NCI-H2029 (cell line): ENCODE results near the gene ERFE.

ENCODE experiments used
- DNase-seq: peaks from one replicate; lab custom pipeline; 2025; lab: John Stamatoyannopoulos, UW

Gene ERFE

DNA sequence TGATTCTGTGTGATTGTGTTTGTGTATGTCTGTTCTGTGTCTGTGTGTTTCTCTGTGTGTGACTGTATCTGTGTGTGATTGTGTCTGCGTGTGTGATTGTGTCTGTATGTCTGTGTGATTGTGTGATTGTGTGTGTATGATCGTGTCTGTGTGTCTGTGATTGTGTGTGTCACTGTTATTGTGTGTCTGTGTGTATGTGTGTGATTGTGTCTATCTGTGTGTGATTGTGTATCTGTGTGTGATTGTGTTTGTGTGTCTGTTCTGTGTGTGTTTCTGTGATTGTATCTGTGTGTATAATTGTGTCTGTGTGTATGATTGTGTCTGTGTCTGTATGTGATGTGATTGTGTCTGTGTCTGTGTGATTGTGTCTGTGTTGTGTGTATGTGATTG lies 32.0 kb upstream of the ERFE start:
- DNase-seq = no peak

DNA sequence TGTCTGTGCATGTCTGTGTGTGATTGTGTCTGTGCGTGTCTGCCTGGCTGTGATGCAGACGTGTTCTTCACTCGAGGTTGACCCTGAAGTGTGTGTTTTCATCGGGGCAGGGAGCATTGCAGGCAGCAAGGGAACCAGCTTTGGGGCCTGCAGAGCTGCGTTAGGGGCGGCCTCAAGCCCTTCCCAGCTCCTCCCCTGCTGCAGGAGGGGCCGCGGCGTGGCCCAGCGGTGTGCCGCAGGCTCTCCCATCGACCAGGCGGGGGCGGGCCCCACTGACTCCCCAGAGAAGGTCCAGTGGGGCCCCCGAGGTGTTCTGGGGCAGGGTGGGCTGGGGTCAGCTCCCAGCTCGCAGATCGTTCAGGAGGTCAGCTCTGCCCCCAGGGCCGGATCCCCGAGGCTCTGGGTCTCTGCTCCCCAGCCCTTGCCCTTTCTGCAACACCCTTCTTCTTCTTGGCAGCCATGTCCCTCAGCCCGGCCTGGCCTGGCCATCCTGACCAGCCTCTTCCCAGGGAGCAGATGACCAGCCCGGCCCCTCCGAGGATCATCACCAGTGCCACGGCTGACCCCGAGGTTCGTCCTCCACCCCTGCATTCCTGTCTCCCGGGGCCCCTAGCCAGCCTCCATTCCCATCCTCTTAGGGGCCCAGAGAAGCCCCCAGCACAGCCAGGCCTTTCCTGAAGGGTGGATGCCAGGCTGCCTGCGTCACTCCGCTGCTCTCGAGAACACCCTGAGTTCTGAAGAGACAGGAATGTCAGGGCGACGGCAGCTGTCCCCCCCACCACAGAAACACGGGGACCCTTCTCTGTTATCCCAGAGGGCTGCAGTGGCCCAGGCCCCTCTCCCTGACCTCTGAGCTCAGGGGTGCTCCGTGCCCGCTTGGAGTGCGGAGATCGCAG lies 31.4 kb upstream of the ERFE start:
- DNase-seq = no peak

DNA sequence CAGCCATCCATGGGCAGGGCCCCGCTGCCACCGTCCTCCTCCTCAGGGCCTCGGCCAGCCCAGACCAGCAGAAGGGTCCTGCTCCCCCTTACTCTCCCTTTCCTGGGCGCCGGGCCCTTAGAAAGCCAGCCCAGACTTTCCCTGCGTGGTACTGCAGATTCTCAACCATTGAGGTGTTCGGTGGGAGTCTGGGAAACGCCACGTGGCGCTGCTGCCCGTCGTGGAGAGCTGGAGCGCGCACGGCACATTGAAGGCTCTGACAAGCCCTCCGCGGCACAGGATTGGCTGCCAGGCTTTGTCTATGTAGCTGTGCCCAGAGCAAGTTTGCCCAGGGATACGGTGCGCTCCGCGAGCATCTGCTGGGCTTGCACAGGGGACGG lies 30.7 kb upstream of the ERFE start:
- no peak for DNase-seq

DNA sequence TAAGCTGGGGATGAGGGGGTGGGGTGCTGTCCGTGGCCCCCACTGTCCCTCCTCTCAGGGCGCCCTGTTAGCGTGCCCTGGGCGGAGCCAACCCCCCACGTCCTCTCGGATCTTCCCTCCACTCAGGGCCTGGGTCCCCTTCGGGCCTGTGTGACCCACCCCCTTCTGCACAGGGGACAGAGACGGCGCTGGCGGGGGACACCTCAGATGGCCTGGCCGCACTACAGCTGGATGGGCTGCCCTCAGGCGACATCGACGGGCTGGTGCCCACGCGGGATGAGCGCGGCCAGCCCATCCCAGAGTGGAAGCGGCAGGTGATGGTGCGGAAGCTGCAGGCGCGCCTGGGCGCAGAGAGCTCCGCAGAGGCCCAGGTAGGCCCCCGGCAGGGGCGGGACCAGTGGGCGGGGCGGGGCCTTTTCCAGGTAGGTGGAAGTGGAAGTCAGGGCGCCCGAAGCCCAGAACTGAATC lies 30.2 kb upstream of the ERFE start:
- no peak for DNase-seq

DNA sequence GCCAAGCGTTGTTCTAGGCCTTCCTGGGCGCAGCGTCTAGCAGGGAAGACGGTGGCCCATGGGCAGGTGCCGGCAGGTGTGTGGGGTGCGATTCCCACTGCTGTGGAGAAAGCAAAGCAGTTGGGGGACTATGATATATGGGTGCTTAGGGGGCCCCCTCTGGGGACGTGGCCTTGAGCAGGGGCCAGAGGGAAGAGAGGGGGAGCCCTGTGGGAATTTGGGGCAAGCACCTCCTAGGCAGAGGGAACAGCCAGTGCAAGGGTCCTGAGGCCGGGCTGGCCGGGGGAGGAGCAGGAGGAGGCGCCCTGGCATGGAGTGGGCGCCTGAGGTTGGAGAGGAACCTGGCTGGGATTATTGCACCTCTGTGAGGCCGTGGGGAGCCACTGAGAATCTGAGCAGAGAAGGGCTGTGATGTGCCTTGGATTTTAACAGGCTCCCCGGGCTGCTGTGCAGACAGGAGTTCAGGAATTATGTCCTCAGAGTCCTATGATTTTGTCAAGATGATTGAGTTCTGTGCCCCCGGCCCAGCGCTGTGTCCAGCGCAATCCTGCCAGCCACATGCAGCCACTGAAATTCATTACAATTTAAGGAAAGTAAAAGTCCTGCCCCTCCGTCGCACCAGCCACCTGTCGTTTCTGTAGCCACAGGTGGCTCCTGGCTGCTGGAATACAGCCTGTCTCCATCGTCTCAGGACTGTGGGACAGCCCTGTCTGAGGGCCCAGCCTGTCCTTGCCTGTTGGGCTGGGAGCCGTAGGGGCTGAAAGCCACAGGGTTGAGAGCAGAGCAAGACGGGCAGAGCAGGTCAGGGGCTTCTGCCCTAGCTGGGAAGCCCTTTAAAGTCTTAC lies 29.4 kb upstream of the ERFE start:
- no peak for DNase-seq

DNA sequence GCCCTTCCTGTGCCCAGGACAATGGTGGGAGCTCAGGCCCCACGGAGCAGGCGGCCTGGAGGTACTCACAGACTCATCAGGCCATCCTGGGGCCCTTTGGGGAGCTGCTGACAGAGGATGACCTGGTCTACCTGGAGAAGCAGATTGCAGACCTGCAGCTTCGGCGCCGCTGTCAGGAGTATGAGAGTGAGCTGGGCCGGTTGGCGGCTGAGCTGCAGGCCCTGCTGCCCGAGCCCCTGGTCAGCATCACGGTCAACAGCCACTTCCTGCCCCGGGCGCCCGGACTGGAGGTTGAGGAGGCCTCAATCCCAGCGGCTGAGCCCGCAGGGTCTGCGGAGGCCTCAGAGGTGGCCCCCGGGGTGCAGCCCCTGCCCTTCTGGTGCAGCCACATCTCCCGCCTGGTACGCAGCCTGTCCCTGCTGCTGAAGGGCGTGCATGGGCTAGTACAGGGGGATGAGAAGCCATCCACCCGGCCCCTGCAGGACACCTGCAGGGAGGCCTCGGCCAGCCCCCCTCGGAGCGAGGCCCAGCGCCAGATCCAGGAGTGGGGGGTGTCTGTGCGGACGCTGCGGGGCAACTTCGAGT lies 28.6 kb upstream of the ERFE start:
- no peak for DNase-seq

DNA sequence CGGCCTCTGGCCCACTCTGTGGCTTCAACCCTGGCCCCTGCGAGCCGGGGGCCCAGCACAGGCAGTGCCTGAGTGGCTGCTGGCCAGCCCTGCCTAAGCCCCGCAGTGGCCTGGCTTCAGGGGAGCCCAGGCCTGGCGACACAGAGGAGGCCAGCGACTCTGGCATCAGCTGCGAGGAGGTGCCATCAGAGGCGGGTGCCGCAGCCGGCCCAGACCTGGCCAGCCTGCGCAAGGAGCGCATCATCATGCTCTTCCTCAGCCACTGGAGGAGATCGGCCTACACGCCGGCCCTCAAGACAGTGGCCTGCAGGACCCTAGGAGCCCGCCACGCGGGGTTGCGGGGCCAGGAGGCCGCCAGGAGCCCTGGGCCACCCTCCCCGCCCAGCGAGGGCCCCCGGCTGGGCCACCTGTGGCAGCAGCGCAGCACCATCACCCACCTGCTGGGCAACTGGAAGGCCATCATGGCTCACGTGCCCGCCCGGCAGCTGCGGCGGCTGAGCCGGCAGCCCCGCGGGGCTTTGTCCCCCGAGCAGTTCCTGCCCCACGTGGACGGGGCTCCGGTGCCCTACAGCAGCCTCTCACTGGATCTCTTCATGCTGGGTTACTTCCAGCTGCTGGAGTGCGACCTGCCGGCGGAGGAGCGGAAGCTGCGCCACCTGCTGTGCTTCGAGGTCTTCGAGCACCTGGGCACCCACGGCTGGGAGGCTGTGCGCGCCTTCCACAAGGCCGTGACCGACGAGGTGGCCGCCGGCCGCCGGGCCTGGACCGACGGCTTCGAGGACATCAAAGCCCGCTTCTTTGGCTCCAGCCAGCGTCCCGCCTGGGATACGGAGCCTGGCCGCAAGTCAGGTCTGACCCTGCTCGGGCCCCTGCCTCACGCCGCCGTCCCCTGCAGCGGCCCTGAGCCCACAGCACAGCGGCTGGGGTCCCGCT lies 27.8 kb upstream of the ERFE start:
- DNase-seq = no peak

DNA sequence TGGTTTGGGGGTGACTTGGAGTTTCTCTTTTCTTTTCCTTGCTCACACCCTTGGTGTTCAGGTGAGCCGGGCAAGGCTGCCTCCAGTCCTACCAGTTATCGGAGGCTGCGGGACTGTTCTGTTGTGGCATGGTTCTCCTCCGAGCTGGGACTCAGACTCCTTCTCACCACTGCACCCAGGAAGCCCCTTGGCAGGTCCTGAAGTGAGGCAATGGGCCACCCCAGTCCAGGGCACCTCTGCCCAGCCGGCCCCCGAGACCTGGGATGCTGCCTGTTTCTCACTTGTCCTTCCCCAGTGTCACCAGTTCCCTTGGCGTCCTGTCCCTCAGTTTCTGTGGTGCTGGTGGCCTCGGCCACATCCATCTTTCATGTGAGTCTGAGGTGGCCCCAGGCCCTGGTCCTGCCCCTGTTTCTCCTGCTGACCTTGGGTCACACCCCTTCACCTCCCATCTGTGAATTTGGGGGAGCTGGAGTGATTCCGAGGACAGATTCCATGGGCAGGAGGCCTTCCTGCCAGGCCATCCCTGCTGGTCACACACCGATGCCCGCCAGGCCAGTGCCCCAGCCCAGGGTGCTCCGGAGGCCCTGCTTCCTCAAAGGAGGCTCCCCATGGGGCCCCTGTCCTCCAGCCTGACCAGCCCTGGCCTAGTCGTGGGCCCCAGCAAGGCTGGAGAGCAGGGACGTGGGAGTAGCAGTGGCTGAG lies 26.9 kb upstream of the ERFE start:
- DNase-seq = no peak

DNA sequence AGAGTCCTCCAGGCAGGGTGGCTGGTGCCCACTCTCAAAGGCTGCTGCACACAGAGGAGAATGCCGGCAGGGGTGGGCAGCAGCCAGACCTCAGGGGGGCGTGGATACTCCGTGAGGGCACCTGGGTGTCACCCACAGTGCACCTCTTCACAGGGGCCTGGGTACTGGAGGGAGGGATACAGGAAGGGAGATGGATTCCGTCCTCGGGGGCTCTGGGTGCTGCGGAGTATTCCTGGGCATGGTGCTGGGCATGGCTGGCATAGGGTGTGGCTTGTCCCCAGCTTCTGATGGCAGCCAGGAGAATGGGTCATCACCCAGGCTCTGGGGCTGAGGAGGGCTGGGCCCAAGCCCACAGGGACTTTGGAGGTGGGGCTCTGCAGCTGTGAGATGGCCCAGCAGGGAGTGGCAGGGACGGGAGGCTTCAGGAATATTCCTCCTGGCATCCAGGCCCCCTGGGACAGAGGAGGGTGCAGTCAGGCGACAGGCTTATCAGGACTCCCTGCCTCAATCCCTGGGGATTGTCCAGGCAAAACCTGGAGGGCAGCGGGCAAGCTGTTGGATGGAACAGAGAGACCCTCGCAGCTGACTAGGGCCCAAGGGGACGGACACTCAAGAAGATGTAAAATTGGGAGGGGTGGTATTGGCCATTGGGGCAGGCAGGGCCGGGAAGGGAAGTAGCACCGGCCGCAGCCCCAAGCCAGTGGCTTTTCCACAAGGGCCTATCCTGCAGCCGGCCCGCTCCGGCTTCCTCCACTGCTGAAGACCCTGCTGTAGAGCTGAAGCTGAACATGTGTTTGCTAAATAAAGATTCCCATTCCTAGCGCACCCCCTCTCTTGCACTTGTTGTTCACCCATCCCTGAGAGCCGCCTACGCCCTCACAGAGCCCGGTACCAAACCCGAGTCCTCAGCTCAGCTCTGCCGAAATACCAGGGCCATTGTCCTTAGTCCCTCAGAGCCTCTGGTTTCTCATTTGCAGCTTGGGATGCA lies 26.0 kb upstream of the ERFE start:
- DNase-seq = no peak

DNA sequence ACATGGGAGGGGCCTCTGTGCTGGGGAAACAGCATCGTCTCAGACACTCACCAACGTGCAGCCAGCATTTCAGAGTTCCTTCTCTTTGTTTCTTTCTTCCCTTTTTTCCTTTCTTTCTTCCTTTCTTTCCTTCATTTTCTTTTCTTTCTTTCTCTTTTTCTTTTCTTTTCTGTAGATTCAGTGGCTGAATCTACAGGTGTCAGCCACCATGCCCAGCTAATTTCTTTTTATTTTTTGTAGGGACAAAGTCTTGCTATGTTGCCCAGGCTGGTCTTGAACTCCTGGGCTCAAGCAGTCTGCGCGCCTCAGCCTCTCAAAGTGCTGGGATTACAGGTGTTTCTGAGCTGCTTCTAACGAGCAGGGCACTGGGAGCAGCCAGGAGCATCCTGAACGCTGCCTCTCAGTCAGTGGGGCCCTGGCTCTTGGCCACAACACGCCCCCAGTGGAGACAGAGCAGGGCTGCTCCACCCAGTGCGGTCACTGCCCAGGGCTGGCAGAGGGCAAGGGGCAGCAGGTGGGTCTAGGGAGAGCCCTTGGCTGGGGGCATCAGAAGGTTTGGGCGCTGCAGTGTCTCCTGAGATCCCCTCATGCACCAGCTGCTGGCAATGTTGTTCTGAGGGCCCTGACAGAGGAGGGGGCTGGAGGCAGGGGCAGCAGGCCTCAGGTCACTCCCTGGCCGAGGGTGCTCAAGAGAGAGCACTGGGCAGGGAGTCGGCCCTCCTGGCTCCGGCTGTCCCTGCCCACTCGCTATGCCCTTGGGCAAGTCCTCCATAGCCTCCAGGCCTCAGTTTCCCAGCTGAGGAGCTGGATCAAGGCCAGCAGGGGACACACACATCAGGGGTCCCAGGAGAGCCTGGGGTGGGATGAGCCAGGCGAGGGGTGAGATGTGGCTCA lies 25.0 kb upstream of the ERFE start:
- DNase-seq = no peak

DNA sequence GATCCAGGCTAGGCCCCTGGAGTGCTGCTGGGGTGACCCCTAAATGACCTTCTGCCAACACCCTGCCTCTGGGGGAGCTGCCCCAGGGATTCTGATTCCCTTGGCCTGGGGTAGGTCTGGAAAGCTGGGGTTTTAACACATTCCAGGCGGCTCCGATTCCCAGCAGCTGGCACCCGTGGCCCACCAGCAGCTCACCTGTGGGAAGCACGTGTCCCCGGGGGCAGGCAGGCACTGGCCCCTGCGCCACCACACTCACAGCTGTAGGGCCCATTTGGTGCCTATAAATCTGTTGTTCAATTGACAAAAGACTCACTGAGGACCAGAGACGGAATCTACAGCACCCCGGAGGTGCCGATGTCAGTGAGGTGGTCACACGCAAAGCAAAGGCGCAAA lies 24.4 kb upstream of the ERFE start:
- no peak for DNase-seq

DNA sequence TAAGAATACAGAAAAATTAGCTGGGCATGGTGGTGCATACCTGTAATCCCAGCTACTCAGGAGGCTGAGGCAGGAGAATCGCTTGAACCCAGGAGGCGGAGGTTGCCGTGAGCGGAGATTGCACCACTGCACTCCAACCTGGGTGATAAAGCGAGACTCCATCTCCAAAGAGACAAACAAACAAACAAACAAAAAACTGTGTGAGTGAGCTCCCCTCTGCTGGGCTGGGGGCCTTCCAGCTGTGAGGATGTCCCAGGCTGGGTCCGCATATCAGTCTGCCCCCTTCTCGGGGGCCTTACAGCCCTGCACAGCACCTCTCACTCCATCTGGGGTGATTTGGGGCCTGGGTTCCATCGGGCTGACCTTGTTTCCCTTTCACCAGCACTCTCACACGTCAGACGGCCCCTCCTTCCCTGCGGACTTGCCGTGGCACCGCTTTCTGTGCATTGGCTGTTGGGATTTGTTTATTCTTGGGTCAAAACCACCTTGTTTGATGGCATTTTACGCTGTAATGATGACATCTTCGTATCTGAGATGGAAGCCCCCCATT lies 23.1 kb upstream of the ERFE start:
- DNase-seq = no peak

DNA sequence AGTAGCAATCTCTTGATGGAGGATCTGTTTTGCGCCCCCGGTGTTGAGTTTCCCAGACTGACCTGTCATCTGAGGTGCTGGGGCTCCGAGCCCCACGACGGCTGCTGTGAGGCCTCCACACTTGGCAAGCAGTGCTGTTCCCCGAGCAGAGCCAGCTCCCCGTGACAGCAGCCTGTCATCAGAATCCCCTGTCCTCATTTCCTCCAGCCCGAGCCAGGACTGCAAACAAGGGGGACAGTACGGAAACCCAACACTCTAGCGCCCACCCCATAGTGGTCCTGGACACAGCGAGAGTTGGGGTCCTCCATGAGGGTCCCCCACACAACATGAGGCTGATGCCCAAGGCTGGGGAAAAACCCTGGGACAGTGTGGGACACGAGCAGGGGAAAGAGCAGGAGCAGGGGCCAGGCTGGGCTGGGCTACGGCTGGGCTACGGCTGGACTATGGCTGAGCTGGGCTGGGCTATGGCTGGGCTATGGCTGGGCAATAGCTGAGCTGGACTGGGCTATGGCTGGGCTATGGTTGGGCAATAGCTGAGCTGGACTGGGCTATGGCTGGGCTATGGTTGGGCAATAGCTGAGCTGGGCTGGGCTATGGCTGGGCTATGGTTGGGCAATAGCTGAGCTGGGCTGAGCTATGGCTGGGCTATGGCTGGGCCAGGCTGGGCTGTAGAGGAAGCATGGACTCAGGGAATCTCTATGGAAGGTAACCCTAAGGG lies 21.8 kb upstream of the ERFE start:
- no peak for DNase-seq

DNA sequence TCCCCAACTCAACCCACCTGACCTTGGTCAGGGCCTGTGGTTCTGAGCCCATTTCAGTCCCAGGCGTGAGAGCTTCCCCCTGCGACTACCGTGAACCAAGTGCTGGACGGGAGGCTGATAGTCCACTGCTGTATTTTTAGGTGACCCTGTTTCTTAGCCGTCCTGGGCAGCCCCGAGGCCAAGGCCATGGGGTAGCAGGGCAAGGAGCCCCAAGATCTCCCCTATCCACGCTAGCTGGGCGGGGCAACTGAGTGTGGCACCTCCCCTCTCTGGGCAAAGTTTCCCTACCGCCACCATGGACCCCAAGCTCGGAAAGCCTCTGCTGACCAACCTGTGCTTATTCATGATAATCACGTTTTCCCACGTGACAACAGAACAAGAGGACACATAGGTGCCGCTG lies 20.9 kb upstream of the ERFE start:
- no peak for DNase-seq

DNA sequence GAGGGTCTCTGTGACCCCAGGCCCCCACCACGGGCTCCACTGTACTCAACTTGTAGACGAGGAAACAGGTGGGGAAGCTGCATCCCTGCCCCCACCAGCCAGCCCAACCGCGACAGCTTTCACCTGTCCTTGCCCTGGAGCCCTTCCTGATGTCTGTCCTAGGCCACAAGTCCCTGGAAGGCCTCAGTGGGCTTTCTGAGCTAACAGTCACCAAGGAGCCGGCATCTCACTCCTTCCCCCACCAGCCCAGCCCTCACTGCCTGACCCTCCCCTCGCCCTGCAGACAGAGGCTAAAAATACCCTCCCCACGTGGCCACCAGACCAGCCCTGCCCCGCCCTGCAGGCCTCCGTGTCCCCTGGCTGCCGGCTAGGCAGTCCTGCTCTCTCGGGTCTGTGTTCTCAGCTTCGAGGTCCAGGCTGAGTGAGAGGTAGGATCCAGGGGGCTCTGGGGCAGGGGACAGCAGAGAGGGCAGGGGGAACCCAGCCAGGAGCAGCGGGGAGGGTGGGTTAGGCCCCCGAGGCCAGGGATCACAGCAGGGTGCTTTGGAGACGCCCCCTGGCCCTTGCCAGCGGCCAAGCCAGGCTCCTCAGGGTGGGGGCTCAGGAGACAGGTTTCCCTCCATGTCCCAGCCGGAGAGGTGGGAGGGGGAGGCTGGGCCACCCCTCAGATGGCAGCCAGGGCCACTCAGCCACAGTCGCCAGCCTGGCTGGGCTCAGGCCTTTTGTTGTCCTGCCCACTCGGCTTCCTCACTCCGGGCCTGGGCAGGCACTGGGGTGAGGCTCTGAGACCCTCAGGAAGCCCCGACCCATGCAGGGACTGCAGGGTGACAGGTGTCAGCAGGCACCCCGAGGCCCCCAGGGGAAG lies 20.2 kb upstream of the ERFE start, which contains the start of gene KLHL30:
TSS of gene KLHL30 (plus strand) at position 338 of the 865 bp plus-strand sequence. CDS start 2,087 bp downstream, outside the sequence.
- no peak for DNase-seq

DNA sequence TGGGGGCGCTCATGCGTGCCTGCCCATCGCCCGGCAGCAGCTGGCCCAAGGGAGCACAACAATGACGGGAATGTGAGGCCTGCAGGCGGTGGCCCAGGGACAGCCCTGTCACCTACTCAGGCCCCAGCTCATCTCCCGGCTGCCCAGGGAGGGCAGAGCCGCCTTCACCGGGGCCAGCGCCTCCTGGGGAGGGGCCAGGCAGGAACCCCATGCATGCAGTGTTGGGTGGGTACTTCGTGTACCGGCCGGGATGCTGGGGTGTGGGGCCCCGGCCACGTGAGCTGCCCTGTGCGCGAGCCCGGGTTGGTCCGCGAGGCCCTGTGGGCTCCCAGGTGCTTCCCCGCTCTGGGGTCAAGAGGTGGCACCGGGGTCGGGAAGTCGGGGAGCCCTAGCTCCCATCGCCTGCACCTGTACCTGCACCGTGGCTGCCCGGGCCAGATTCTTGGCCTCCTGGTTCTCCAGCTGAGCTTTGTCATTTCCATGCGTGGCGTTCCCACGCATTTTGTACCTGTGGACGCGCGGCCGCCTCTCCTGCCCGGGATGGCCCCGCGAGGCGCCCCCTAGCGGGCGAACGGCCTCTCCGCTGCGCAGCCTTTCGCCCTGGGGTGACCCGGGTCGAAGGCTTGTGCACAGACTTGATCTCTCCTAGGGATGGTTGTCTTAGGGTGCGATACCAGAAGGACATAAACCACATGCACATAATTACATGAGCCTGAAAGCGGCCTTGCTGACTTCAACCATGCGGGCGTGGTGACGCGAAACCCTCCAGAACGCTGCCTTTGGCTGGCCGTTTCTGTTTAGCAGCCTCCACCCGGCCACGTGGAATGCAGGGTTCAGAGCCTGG lies 19.4 kb upstream of the ERFE start:
- DNase-seq = no peak
